Activated CD8-positive, alpha-beta T cell treated with anti-CD3 and anti-CD28 coated beads for 36 hours (primary cell): ENCODE data around the gene CGNL1. TPM values are rescaled to one million over a fixed set of nuclear protein-coding genes. Genes with fewer than 3 reads are reported as not detected.

Source experiments
- ATAC-seq: fragments of 200-7000 bp; cut with Tn5 transposase; one replicate; pipeline ENCODE4 v1.10.0; 2021; ENCODE audit warnings: mild to moderate bottlenecking, moderate library complexity
- CTCF ChIA-PET: fragments of 350-600 bp; sonication (Branson Sonifier 250); formaldehyde crosslinking; loops from one replicate; lab custom pipeline; 2021; ENCODE audit warnings: antibody characterized with exemption; lab: Charles Lee
- POLR2A ChIA-PET: fragments of 350-600 bp; sonication (Branson Sonifier 250); formaldehyde crosslinking; loops from one replicate; lab custom pipeline; 2021; ENCODE audit warnings: antibody characterized with exemption; lab: Charles Lee
- DNase-seq: peaks from one replicate; pipeline ENCODE4 v3.0.0-alpha.2; 2020
- H3K27ac Mint-ChIP-seq: one replicate; pipeline ENCODE4 v1.8.0; 2021; ENCODE audit warnings: mild to moderate bottlenecking, mixed read lengths
- H3K27me3 Mint-ChIP-seq: one replicate; pipeline ENCODE4 v1.8.0; 2021; ENCODE audit warnings: mixed read lengths
- H3K36me3 Mint-ChIP-seq: one replicate; pipeline ENCODE4 v1.8.0; 2021; ENCODE audit warnings: low read depth, mixed read lengths
- H3K4me1 Mint-ChIP-seq: one replicate; pipeline ENCODE4 v1.8.0; 2021; ENCODE audit warnings: low read depth, mixed read lengths
- H3K4me3 Mint-ChIP-seq: one replicate; pipeline ENCODE4 v1.8.0; 2021; ENCODE audit warnings: mild to moderate bottlenecking, moderate library complexity, mixed read lengths
- H3K9me3 Mint-ChIP-seq: one replicate; pipeline ENCODE4 v1.8.0; 2021; ENCODE audit warnings: mixed read lengths
- CTCF ChIP-seq: fragments of 200-600 bp; IDR thresholded peaks from one replicate; pipeline ENCODE4 v1.8.0; 2022; ENCODE audit warnings: antibody characterized with exemption, mild to moderate bottlenecking
- intact Hi-C: fragments of 100-400 bp; cut with micrococcal nuclease; formaldehyde crosslinking; loops from one replicate; pipeline ENCODE4 v1.10.0; 2022
- total RNA-seq, 2 experiments: library from RNA; stranded (reverse); gene quantifications; one replicate each; pipeline ENCODE4 v1.2.3, GENCODE V29; 2021

The CGNL1 gene
- total RNA-seq, 2 experiments from 2014 or later, result not detected

GRCh38 chr15:57541271-57541670 is 165.0 kb downstream of the CGNL1 start:
- intact Hi-C loops, result loop anchor here (5.0 kb wide), 1 partner anchor 199 kb away; no protein-coding TSS in a partner anchor
- no peak for ATAC-seq
- no peaks in the 10 kb centered on the region for H3K4me1 Mint-ChIP-seq
- TF ChIP-seq CTCF, result no peak
- no peak overlapping the region for H3K4me3 Mint-ChIP-seq
- POLR2A ChIA-PET, result interaction anchor here (1.2 kb wide), 1 partner anchor 10 kb away, joined by 3 read pairs; no protein-coding TSS in a partner anchor
- no peak overlapping the region for H3K27ac Mint-ChIP-seq
- H3K36me3 Mint-ChIP-seq, result no peaks in the 10 kb centered on the region
- CTCF ChIA-PET, result interaction anchor here (0.7 to 2.6 kb wide), 12 partner anchors 9 to 275 kb away, joined by 3 to 34 read pairs (median 6); no protein-coding TSS in a partner anchor
- DNase-seq, result no peak
- H3K27me3 Mint-ChIP-seq, result peaks cover 7% of the 10 kb centered on the region
- no peaks in the 10 kb centered on the region for H3K9me3 Mint-ChIP-seq

- DNase-seq (peak; percentile 54), ATAC-seq (no peak)
- CTCF ChIA-PET, result interaction anchor here (0.7 to 2.6 kb wide), 16 partner anchors 8 to 318 kb away, joined by 3 to 34 read pairs (median 4); no protein-coding TSS in a partner anchor
- Mint-ChIP-seq H3K27me3 (peaks cover 7% of the 10 kb centered on the region), H3K27ac (no peak overlapping the region), H3K4me3 (no peak overlapping the region), H3K9me3 (no peaks in the 10 kb centered on the region), H3K4me1 (no peaks in the 10 kb centered on the region), H3K36me3 (no peaks in the 10 kb centered on the region)
- POLR2A ChIA-PET, result interaction anchor here (1.2 kb wide), 1 partner anchor 9 kb away, joined by 3 read pairs; no protein-coding TSS in a partner anchor
- intact Hi-C loops, result loop anchor here (5.0 kb wide), 1 partner anchor 200 kb away; no protein-coding TSS in a partner anchor
- TF ChIP-seq CTCF, result peak; percentile 64
Observed at GRCh38 chr15:57541805-57542504, 165.7 kb downstream of the CGNL1 start.

GRCh38 chr15:57542505-57542817 is 166.2 kb downstream of the CGNL1 start:
- no peak for DNase-seq
- Mint-ChIP-seq H3K4me1 (no peaks in the 10 kb centered on the region), H3K27ac (no peak overlapping the region), H3K36me3 (no peaks in the 10 kb centered on the region), H3K27me3 (peaks cover 7% of the 10 kb centered on the region), H3K9me3 (no peaks in the 10 kb centered on the region), H3K4me3 (no peak overlapping the region)
- ChIA-PET CTCF (interaction anchor here (0.8 to 2.6 kb wide), 15 partner anchors 8 to 318 kb away, joined by 3 to 34 read pairs (median 5); no protein-coding TSS in a partner anchor), POLR2A (interaction anchor here (1.2 kb wide), 1 partner anchor 9 kb away, joined by 3 read pairs; no protein-coding TSS in a partner anchor)
- intact Hi-C loops, result loop anchor here (5.0 kb wide), 1 partner anchor 200 kb away; no protein-coding TSS in a partner anchor
- ATAC-seq, result no peak
- peak; percentile 3 for TF ChIP-seq CTCF

GRCh38 chr15:57544848-57545480 is 168.7 kb downstream of the CGNL1 start:
- Mint-ChIP-seq H3K36me3 (no peaks in the 10 kb centered on the region), H3K9me3 (no peaks in the 10 kb centered on the region), H3K4me1 (no peaks in the 10 kb centered on the region), H3K4me3 (no peak overlapping the region), H3K27me3 (peaks cover 2% of the 10 kb centered on the region), H3K27ac (no peak overlapping the region)
- ATAC-seq, result no peak
- no peak for DNase-seq
- TF ChIP-seq CTCF, result no peak
- CTCF ChIA-PET, result interaction anchor here (1.7 to 2.2 kb wide), 2 partner anchors 16 to 204 kb away, joined by 5 to 9 read pairs; no protein-coding TSS in a partner anchor
- POLR2A ChIA-PET, result no interaction called here
- intact Hi-C loops, result loop anchor here (5.0 kb wide), 1 partner anchor 203 kb away; no protein-coding TSS in a partner anchor
